Tibial nerve (tissue), 4 donors: ENCODE data around the gene TCFL5. TPM values are rescaled to one million over a fixed set of nuclear protein-coding genes. Genes with fewer than 3 reads are reported as not detected.

Experiments used
- DNase-seq, 2 donors: peaks; one replicate each; pipeline ENCODE4 v3.0.0-alpha.2; 2019; ENCODE audit warnings: low spot score in 2 of 2
- H3K27ac ChIP-seq, 4 donors: fragments of 200-600 bp; sonication (generic) in 3 of 4; one replicate each; pipeline ENCODE4 v1.5.1; 2017 to 2019; ENCODE audit warnings: mild to moderate bottlenecking in 1 of 4
- H3K27me3 ChIP-seq, 2 donors: fragments of 200-600 bp; sonication (generic) in 1 of 2; one replicate each; pipeline versions ENCODE4 v1.5.1 to v1.6.0; 2017 to 2019
- H3K36me3 ChIP-seq, 3 donors: fragments of 200-600 bp; sonication (generic); one replicate each; pipeline ENCODE4 v1.5.1; 2018 to 2019
- H3K4me1 ChIP-seq, 4 donors: fragments of 200-600 bp; sonication (generic) in 3 of 4; one replicate each; pipeline ENCODE4 v1.5.1; 2017 to 2019
- H3K4me3 ChIP-seq, 4 donors: fragments of 200-600 bp; sonication (generic) in 3 of 4; one replicate each; pipeline ENCODE4 v1.5.1; 2017 to 2019; ENCODE audit warnings: mild to moderate bottlenecking in 1 of 4, moderate library complexity in 1 of 4
- H3K9me3 ChIP-seq, 4 donors: fragments of 200-600 bp; sonication (generic) in 3 of 4; one replicate each; pipeline ENCODE4 v1.5.1; 2017 to 2019
- CTCF ChIP-seq, 5 experiments: fragments of 200-600 bp in 3 of 5; fragments of 450-650 bp in 2 of 5; sonication (generic) in 3 of 5; IDR thresholded peaks; one replicate each; pipeline ENCODE4 v1.5.1; 2016 to 2019; ENCODE audit warnings: antibody characterized with exemption in 5 of 5, mild to moderate bottlenecking in 3 of 5, moderate library complexity in 2 of 5
- EP300 ChIP-seq, 2 donors: sonication (generic); formaldehyde crosslinking; IDR thresholded peaks; one replicate each; pipeline ENCODE4 v1.6.1; 2017; ENCODE audit warnings: antibody characterized with exemption in 2 of 2, mild to moderate bottlenecking in 1 of 2
- POLR2A ChIP-seq, 2 donors: fragments of 450-650 bp; IDR thresholded peaks; one replicate each; pipeline ENCODE4 v1.6.1; 2017; ENCODE audit warnings: antibody characterized with exemption in 2 of 2, mild to moderate bottlenecking in 2 of 2, moderate library complexity in 2 of 2
- WGBS, 2 donors: methylation state at CpG; one replicate each; pipeline ENCODE4 v1.1.5; 2018; 5-methylcytosine and 5-hydroxymethylcytosine counted together
- total RNA-seq, 4 donors: library from RNA; depleted of rRNA; stranded (reverse); fragments of >200 nt; gene quantifications; one replicate each; pipeline ENCODE4 v1.1.0, GENCODE V29; 2016

TCFL5 gene
- total RNA-seq, 4 donors from 2014 or later: 9.8 to 25.1 (median 16.2) TPM

GRCh38 chr20:62820962-62821725, 40.5 kb downstream of the TCFL5 start:
- no peak for DNase-seq
- WGBS, 2 donors: 79 to 87% methylated on average over 9 to 16 of the region's 19 CpGs
- Histone ChIP-seq H3K4me1 (peaks cover 0 to 66% (median 52%) of the 10 kb centered on the region in 4 donors), H3K9me3 (no peaks in the 10 kb centered on the region), H3K4me3 (no peak overlapping the region), H3K27me3 (peaks cover 0 to 9% of the 10 kb centered on the region in 2 donors), H3K27ac (peak overlapping the region in 3 of 4 donors; percentile 82 to 96 (median 91)), H3K36me3 (peaks cover 0 to 22% (median 0%) of the 10 kb centered on the region in 3 donors)
- no peak for TF ChIP-seq POLR2A (IDR thresholded peaks at IDR 0.05)
- TF ChIP-seq EP300 (IDR thresholded peaks at IDR 0.05): no peak
- no peak for TF ChIP-seq CTCF (IDR thresholded peaks at IDR 0.05)

- Histone ChIP-seq H3K27me3 (peaks cover 0 to 9% of the 10 kb centered on the region in 2 donors), H3K4me3 (no peak overlapping the region), H3K4me1 (peaks cover 0 to 66% (median 59%) of the 10 kb centered on the region in 4 donors), H3K9me3 (no peaks in the 10 kb centered on the region), H3K36me3 (peaks cover 0 to 15% (median 0%) of the 10 kb centered on the region in 3 donors), H3K27ac (peak overlapping the region; percentile 67 to 96 (median 86))
- TF ChIP-seq EP300 (IDR thresholded peaks at IDR 0.05): peak in 1 of 2 donors; percentile 46
- no peak for TF ChIP-seq CTCF (IDR thresholded peaks at IDR 0.05)
- TF ChIP-seq POLR2A (IDR thresholded peaks at IDR 0.05): no peak
- DNase-seq: no peak
- 38 to 64% methylated on average over 19 to 20 of the region's 23 CpGs for WGBS, 2 donors
Observed at GRCh38 chr20:62820208-62820961, 41.2 kb downstream of the TCFL5 start.

- H3K27ac ChIP-seq: peak overlapping the region; percentile 67 to 96 (median 86)
- peaks cover 0 to 14% (median 0%) of the 10 kb centered on the region in 3 donors for H3K36me3 ChIP-seq
- WGBS, 2 donors: 15 to 41% methylated on average over 6 to 14 of the region's 16 CpGs
- H3K4me3 ChIP-seq: no peak overlapping the region
- peaks cover 0 to 9% of the 10 kb centered on the region in 2 donors for H3K27me3 ChIP-seq
- TF ChIP-seq CTCF (IDR thresholded peaks at IDR 0.05): no peak
- TF ChIP-seq EP300 (IDR thresholded peaks at IDR 0.05): no peak
- no peak for TF ChIP-seq POLR2A (IDR thresholded peaks at IDR 0.05)
- H3K9me3 ChIP-seq: no peaks in the 10 kb centered on the region
- peaks cover 0 to 66% (median 60%) of the 10 kb centered on the region in 4 donors for H3K4me1 ChIP-seq
- DNase-seq: no peak
Observed at GRCh38 chr20:62819494-62820174, 42.0 kb downstream of the TCFL5 start.

GRCh38 chr20:62818592-62819493, 42.8 kb downstream of the TCFL5 start:
- DNase-seq: peak; percentile 50 to 68
- Histone ChIP-seq H3K27me3 (peaks cover 0 to 9% of the 10 kb centered on the region in 2 donors), H3K9me3 (no peaks in the 10 kb centered on the region), H3K27ac (peak overlapping the region; percentile 67 to 96 (median 86)), H3K4me3 (peak overlapping the region in 2 of 4 donors; percentile 44 to 54), H3K4me1 (peaks cover 0 to 65% (median 54%) of the 10 kb centered on the region in 4 donors), H3K36me3 (peaks cover 0 to 21% (median 0%) of the 10 kb centered on the region in 3 donors)
- TF ChIP-seq POLR2A (IDR thresholded peaks at IDR 0.05) (no peak), CTCF (IDR thresholded peaks at IDR 0.05) (peak in 1 of 5 experiments; percentile 8), EP300 (IDR thresholded peaks at IDR 0.05) (peak in 1 of 2 donors; percentile 33)
- WGBS, 2 donors: 3 to 6% methylated on average over 17 to 22 of the region's 25 CpGs
